B cell (primary cell): ENCODE data around the gene LCE1D.

Source experiments
- EZH2 ChIP-seq: IDR thresholded peaks from 2 replicates; pipeline ENCODE4 v1.6.1; 2012; ENCODE audit warnings: borderline replicate concordance, low read depth, mild to moderate bottlenecking, moderate library complexity, low read length; ENCODE audit not compliant: insufficient read depth, poor library complexity, severe bottlenecking
- TF ChIP-seq, protein P1 (sequence below): fragments of 200-600 bp; IDR thresholded peaks from one replicate; pipeline ENCODE4 v1.8.0; 2022; ENCODE audit warnings: antibody characterized with exemption, mild to moderate bottlenecking

DNA sequence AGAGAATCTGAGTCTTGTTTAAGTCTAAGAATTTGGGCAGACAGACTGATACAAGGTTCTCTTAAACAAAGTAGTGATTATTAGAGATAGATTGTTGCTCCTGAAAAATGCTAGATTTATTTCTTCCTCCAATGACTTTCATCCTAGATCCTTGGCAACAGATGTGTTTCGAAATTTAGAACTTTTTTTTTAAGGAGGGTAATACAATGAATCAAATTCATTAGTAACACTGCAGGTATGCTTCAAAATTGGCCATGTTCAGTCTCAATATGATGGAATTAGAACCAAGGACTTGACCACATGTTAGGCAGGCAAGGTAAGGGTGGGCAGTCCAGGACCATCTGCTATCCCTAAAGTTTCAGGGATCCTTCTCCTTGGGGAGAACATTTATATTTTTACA, 26.1 kb upstream of the LCE1D start:
- TF ChIP-seq, protein P1, sequence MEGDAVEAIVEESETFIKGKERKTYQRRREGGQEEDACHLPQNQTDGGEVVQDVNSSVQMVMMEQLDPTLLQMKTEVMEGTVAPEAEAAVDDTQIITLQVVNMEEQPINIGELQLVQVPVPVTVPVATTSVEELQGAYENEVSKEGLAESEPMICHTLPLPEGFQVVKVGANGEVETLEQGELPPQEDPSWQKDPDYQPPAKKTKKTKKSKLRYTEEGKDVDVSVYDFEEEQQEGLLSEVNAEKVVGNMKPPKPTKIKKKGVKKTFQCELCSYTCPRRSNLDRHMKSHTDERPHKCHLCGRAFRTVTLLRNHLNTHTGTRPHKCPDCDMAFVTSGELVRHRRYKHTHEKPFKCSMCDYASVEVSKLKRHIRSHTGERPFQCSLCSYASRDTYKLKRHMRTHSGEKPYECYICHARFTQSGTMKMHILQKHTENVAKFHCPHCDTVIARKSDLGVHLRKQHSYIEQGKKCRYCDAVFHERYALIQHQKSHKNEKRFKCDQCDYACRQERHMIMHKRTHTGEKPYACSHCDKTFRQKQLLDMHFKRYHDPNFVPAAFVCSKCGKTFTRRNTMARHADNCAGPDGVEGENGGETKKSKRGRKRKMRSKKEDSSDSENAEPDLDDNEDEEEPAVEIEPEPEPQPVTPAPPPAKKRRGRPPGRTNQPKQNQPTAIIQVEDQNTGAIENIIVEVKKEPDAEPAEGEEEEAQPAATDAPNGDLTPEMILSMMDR = no peak
- no peak for TF ChIP-seq EZH2
